K562 (cell line): ENCODE measurements around the gene COLEC12. TPM values are rescaled to one million over a fixed set of nuclear protein-coding genes. Genes with fewer than 3 reads are reported as not detected.
A peak's percentile ranks its signal among the peaks of the same experiment; 100 is the strongest.

Experiments used
- ATAC-seq: fragments of 200-7000 bp; cut with Tn5 transposase; 3 replicates; pipeline ENCODE4 v1.9.1; 2020; ENCODE audit warnings: moderate library complexity
- BruUV-seq: library from RNA; stranded (reverse); fragments of 400-500 nt; replicated peaks from 2 replicates; lab custom pipeline; 2021; lab: Mats Ljungman, UMichigan
- CTCF ChIA-PET: fragments of 300-600 bp; formaldehyde crosslinking; extraction: SDS; loops from one replicate; lab custom pipeline; 2021; ENCODE audit warnings: low intra/inter-chr PET ratio; lab: Yijun Ruan, JAX
- POLR2A ChIA-PET: fragments of 300-600, 350-650 bp; sonication (Branson Sonifier 250); formaldehyde crosslinking; extraction: SDS; loops from one replicate; lab custom pipeline; 2021; ENCODE audit warnings: antibody characterized with exemption, inconsistent platforms; lab: Yijun Ruan, JAX
- DNase-seq, 4 experiments: peaks; one replicate each; pipeline versions ENCODE4 v3.0.0 to v3.0.0-alpha.2; 2011 to 2018; ENCODE audit warnings: low spot score in 3 of 4, mixed read lengths in 3 of 4; ENCODE audit errors: extremely low read depth in 1 of 4
- FAIRE-seq: peaks from 2 replicates; lab custom pipeline; 2011; peaks lifted over from hg19 to GRCh38; lab: Jason Lieb, UNC
- H2AFZ ChIP-seq: 2 replicates; pipeline ENCODE4 v1.6.0; 2011; ENCODE audit warnings: low read depth, low read length, control low read depth, inconsistent platforms
- H3K27ac ChIP-seq: fragments of 200-600 bp; 3 replicates; pipeline ENCODE4 v1.8.0; 2011; ENCODE audit warnings: low read depth, mild to moderate bottlenecking, control low read depth, inconsistent platforms, low read length, moderate library complexity, mixed read lengths; ENCODE audit errors: extremely low read depth
- H3K27me3 ChIP-seq, 2 experiments: fragments of 300-600 bp in 1 of 2; 2 replicates in 1 of 2; 3 replicates in 1 of 2; pipeline versions ENCODE4 v1.6.0 to v1.8.0; 2011; ENCODE audit warnings: inconsistent platforms in 2 of 2, low read length in 2 of 2, mild to moderate bottlenecking in 1 of 2, mixed read lengths in 1 of 2, moderate library complexity in 1 of 2; ENCODE audit not compliant: control insufficient read depth in 2 of 2, insufficient read depth in 2 of 2
- H3K36me3 ChIP-seq: fragments of 300-600 bp; 3 replicates; pipeline ENCODE4 v1.8.0; 2011; ENCODE audit warnings: mild to moderate bottlenecking, low read length, inconsistent platforms; ENCODE audit not compliant: control insufficient read depth, insufficient read depth
- H3K4me1 ChIP-seq, 2 experiments: fragments of 200-600 bp in 1 of 2; replicated peaks in 1 of 2; 2 replicates in 1 of 2; 3 replicates in 1 of 2; pipeline versions ENCODE4 v1.5.1 to v1.8.0; 2011; ENCODE audit warnings: inconsistent platforms in 2 of 2, low read length in 2 of 2, mild to moderate bottlenecking in 1 of 2, mixed read lengths in 1 of 2, moderate library complexity in 1 of 2; ENCODE audit not compliant: control insufficient read depth in 2 of 2, insufficient read depth in 2 of 2
- H3K4me2 ChIP-seq: 2 replicates; pipeline ENCODE4 v1.6.1; 2011; ENCODE audit warnings: low read length, control low read depth, inconsistent platforms, mixed read lengths; ENCODE audit not compliant: insufficient read depth
- H3K4me3 ChIP-seq: fragments of 200-600 bp; sonication (generic), shearing (Covaris generic); 2 replicates; pipeline ENCODE4 v1.5.1; 2016; ENCODE audit warnings: control low read depth, inconsistent platforms
- H3K79me2 ChIP-seq: fragments of 200-600 bp; 3 replicates; pipeline ENCODE4 v1.8.0; 2011; ENCODE audit warnings: low read length, inconsistent platforms; ENCODE audit not compliant: control insufficient read depth, insufficient read depth
- H3K9ac ChIP-seq, 2 experiments: 2 replicates each; pipeline versions ENCODE4 v1.6.0 to v1.6.1; 2011; ENCODE audit warnings: low read depth in 2 of 2, low read length in 2 of 2, control low read depth in 1 of 2, inconsistent platforms in 1 of 2, mild to moderate bottlenecking in 1 of 2, mixed read lengths in 1 of 2; ENCODE audit not compliant: insufficient read depth in 1 of 2
- H3K9me1 ChIP-seq: one replicate; pipeline ENCODE4 v1.6.0; 2011; ENCODE audit warnings: inconsistent platforms, mild to moderate bottlenecking, low read length, moderate library complexity; ENCODE audit not compliant: control insufficient read depth, insufficient read depth
- H3K9me3 ChIP-seq: replicated peaks from 2 replicates; pipeline ENCODE4 v1.5.1; 2011; ENCODE audit warnings: low read depth, low read length, inconsistent platforms; ENCODE audit not compliant: control insufficient read depth, insufficient read depth
- H4K20me1 ChIP-seq: replicated peaks from 2 replicates; pipeline ENCODE4 v1.6.1; 2011; ENCODE audit warnings: low read length, inconsistent platforms, mixed read lengths; ENCODE audit not compliant: control insufficient read depth, insufficient read depth
- BACH1 ChIP-seq: fragments of 200-800 bp; sonication (Bioruptor generic); IDR thresholded peaks from 2 replicates; pipeline ENCODE4 v1.6.1; 2016; ENCODE audit warnings: missing genetic modification characterization, missing compliant biosample characterization
- DIDO1 ChIP-seq: fragments of 450-650 bp; IDR thresholded peaks from 2 replicates; pipeline ENCODE4 v1.6.1; 2016; ENCODE audit warnings: low read depth, missing biosample characterization, missing genetic modification characterization
- MXD1 ChIP-seq: fragments of 250-450 bp; sonication (Bioruptor Pico); IDR thresholded peaks from 2 replicates; pipeline ENCODE4 v1.8.0; 2021; ENCODE audit warnings: borderline replicate concordance, mild to moderate bottlenecking, moderate library complexity; ENCODE audit not compliant: poor library complexity, severe bottlenecking
- NFE2 ChIP-seq: IDR thresholded peaks from 2 replicates; pipeline ENCODE4 v1.6.1; 2014; ENCODE audit warnings: antibody characterized with exemption, low read depth
- NFIC ChIP-seq: fragments of 450-650 bp; IDR thresholded peaks from 2 replicates; pipeline ENCODE4 v1.6.1; 2017; ENCODE audit warnings: mild to moderate bottlenecking, inconsistent platforms
- SMARCA4 ChIP-seq: fragments of 450-650 bp; IDR thresholded peaks from 2 replicates; pipeline ENCODE4 v1.6.1; 2016
- TFE3 ChIP-seq: fragments of 450-650 bp; formaldehyde crosslinking; IDR thresholded peaks from 2 replicates; pipeline ENCODE4 v1.4.0; 2020; ENCODE audit warnings: mild to moderate bottlenecking, mixed read lengths
- WGBS: fragments of 100-300 bp; shearing (Covaris generic); methylation state at CpG from one replicate; pipeline ENCODE4 v1.1.6; 2016; ENCODE audit warnings: low coverage, mixed read lengths; ENCODE audit not compliant: insufficient coverage; ENCODE audit errors: missing lambda C conversion rate; 5-methylcytosine and 5-hydroxymethylcytosine counted together
- in situ Hi-C: fragments of 300-500 bp; cut with MboI; formaldehyde crosslinking; loops from 4 replicates; pipeline ENCODE4 v1.15.0; 2018; ENCODE audit warnings: inconsistent platforms, mixed read lengths
- intact Hi-C: fragments of 100-400 bp; cut with micrococcal nuclease; formaldehyde crosslinking; loops from 2 replicates; pipeline ENCODE4 v1.14.2; 2022
- polyA plus RNA-seq, 8 experiments: library from polyadenylated mRNA; depleted of rRNA in 4 of 8; stranded (reverse) in 5 of 8; unstranded in 3 of 8; fragments of >200 nt; fragmentation: Nextera tagmentation in 2 of 8; fragmentation: Illumina TruSeq in 1 of 8; extraction: Ambion mirVana in 2 of 8; extraction: Trizol in 1 of 8; gene quantifications; 2 replicates each; pipeline versions ENCODE4 v1.2.1 to v1.2.3, GENCODE V29; 2011 to 2014; ENCODE audit warnings: inconsistent platforms in 1 of 8, missing spikeins in 1 of 8
- total RNA-seq, 7 experiments: library from RNA; depleted of rRNA in 6 of 7; stranded (reverse); fragments of >200 nt in 6 of 7; fragmentation: Illumina TruSeq in 2 of 7; extraction: Trizol in 2 of 7; gene quantifications; 2 replicates each; pipeline versions ENCODE4 v1.2.1 to v1.2.3, GENCODE V29; 2011 to 2021; ENCODE audit warnings: low replicate concordance in 1 of 7

The COLEC12 gene
- total and polyA plus RNA-seq, 9 of the 15 experiments (the other 6 are each of a cell fraction or from before 2014, with no cell fraction given), result 0.04 TPM; not detected in 8

GRCh38 chr18:407191-407590 lies 93.3 kb downstream of the COLEC12 start:
- no peaks in the 10 kb centered on the region for H3K9me3 ChIP-seq
- no peaks in the 10 kb centered on the region for H3K79me2 ChIP-seq
- no peak overlapping the region for H2AFZ ChIP-seq
- no peaks in the 10 kb centered on the region for H3K9me1 ChIP-seq
- DNase-seq (no peak), FAIRE-seq (no peak), ATAC-seq (no peak)
- peaks cover 13 to 29% of the 10 kb centered on the region in 2 experiments for H3K27me3 ChIP-seq
- H3K9ac ChIP-seq, result no peak overlapping the region
- H3K4me2 ChIP-seq, result no peak overlapping the region
- no peaks in the 10 kb centered on the region for H4K20me1 ChIP-seq
- no peaks in the 10 kb centered on the region for H3K4me1 ChIP-seq
- WGBS, result 0% methylated on average over 3 of the region's 3 CpGs
- H3K27ac ChIP-seq, result no peak overlapping the region
- POLR2A ChIA-PET, result no interaction called here
- TF ChIP-seq SMARCA4 (no peak), BACH1 (tag) (no peak), DIDO1 (tag) (no peak), NFE2 (no peak)
- TF ChIP-seq, all 486 proteins: peak for 0
- no peaks in the 10 kb centered on the region for H3K36me3 ChIP-seq
- H3K4me3 ChIP-seq, result no peak overlapping the region
- CTCF ChIA-PET, result no interaction called here
- in situ Hi-C loops, result no loop called here
- intact Hi-C loops, result no loop called here
- no TSS peak for BruUV-seq

GRCh38 chr18:406677-407076 lies 93.8 kb downstream of the COLEC12 start:
- no peaks in the 10 kb centered on the region for H3K9me1 ChIP-seq
- no peak overlapping the region for H2AFZ ChIP-seq
- H3K27me3 ChIP-seq, result peaks cover 13 to 29% of the 10 kb centered on the region in 2 experiments
- no peak overlapping the region for H3K4me2 ChIP-seq
- intact Hi-C loops (no loop called here), in situ Hi-C loops (no loop called here)
- H3K4me3 ChIP-seq, result no peak overlapping the region
- no peak for DNase-seq
- no peaks in the 10 kb centered on the region for H3K79me2 ChIP-seq
- no peaks in the 10 kb centered on the region for H3K4me1 ChIP-seq
- ChIA-PET CTCF (no interaction called here), POLR2A (no interaction called here)
- BruUV-seq, result no TSS peak
- no peak for ATAC-seq
- H4K20me1 ChIP-seq, result no peaks in the 10 kb centered on the region
- H3K36me3 ChIP-seq, result no peaks in the 10 kb centered on the region
- TF ChIP-seq MXD1 (CRISPR knock-in tag) (no peak), TFE3 (CRISPR knock-in tag) (no peak), NFIC (peak; percentile 74)
- no peak overlapping the region for H3K27ac ChIP-seq
- H3K9ac ChIP-seq, result no peak overlapping the region
- 4% methylated on average over 6 of the region's 6 CpGs for WGBS
- FAIRE-seq, result no peak
- no peaks in the 10 kb centered on the region for H3K9me3 ChIP-seq
